ENCODE measurements around the gene GBF1.
"Not testable (repeated sequence)": the region's sequence is repeated elsewhere in the genome, so short reads cannot be mapped to it uniquely, and the experiment has no call there.

Gene GBF1

GRCh38 chr10:102298899-102299298 lies 53.6 kb downstream of the GBF1 start:
- H3K4me3 ChIP-seq (ENCODE audit: control insufficient read depth in 1 of 7, extremely low read depth in 1 of 7, insufficient read depth in 4 of 7, low read depth in 2 of 7, low read length in 6 of 7) = no peak overlapping the region
- H3K36me3 ChIP-seq (ENCODE audit: control insufficient read depth in 4 of 4, insufficient read depth in 4 of 4, low read length in 3 of 4) = peaks cover 0 to 3% (median 0%) of the 10 kb centered on the region in 4 experiments
- CTCF ChIA-PET = interaction anchor here (0.8 to 1.1 kb wide), 3 partner anchors 10 to 48 kb away, joined by 3 to 5 read pairs (median 4); no protein-coding TSS in a partner anchor
- POLR2A ChIA-PET = no interaction called here
- no peak overlapping the region for H3K27ac ChIP-seq (ENCODE audit: insufficient read depth in 1 of 2, low read depth in 1 of 2, low read length in 2 of 2, poor library complexity in 1 of 2, severe bottlenecking in 2 of 2)
- no peaks in the 10 kb centered on the region for H3K9me3 ChIP-seq (ENCODE audit: control extremely low read depth in 1 of 5, control insufficient read depth in 4 of 5, insufficient read depth in 2 of 5, low read depth in 1 of 5, low read length in 4 of 5)
- no peak for DNase-seq
- no peaks in the 10 kb centered on the region for H3K27me3 ChIP-seq (replicated peaks in 2 of 5; ENCODE audit: control insufficient read depth in 4 of 5, insufficient read depth in 5 of 5, low read length in 4 of 5)
- H3K4me1 ChIP-seq (ENCODE audit: control extremely low read depth in 1 of 4, control insufficient read depth in 4 of 4, insufficient read depth in 4 of 4, low read length in 3 of 4) = peaks cover 0 to 5% (median under 1%) of the 10 kb centered on the region in 4 experiments

- no peaks in the 10 kb centered on the region for H3K27me3 ChIP-seq (replicated peaks in 2 of 5; ENCODE audit: control insufficient read depth in 4 of 5, insufficient read depth in 5 of 5, low read length in 4 of 5)
- DNase-seq = no peak
- H3K4me3 ChIP-seq (ENCODE audit: control insufficient read depth in 1 of 7, extremely low read depth in 1 of 7, insufficient read depth in 4 of 7, low read depth in 2 of 7, low read length in 6 of 7) = no peak overlapping the region
- no peak overlapping the region for H3K27ac ChIP-seq (ENCODE audit: insufficient read depth in 1 of 2, low read depth in 1 of 2, low read length in 2 of 2, poor library complexity in 1 of 2, severe bottlenecking in 2 of 2)
- CTCF ChIA-PET = interaction anchor here (1.0 to 1.6 kb wide), 3 partner anchors 31 to 70 kb away, joined by 3 to 6 read pairs (median 3); no protein-coding TSS in a partner anchor
- H3K9me3 ChIP-seq (ENCODE audit: control extremely low read depth in 1 of 5, control insufficient read depth in 4 of 5, insufficient read depth in 2 of 5, low read depth in 1 of 5, low read length in 4 of 5) = no peaks in the 10 kb centered on the region
- peaks cover 0 to 3% (median 0%) of the 10 kb centered on the region in 4 experiments for H3K36me3 ChIP-seq (ENCODE audit: control insufficient read depth in 4 of 4, insufficient read depth in 4 of 4, low read length in 3 of 4)
- POLR2A ChIA-PET = no interaction called here
- H3K4me1 ChIP-seq (ENCODE audit: control extremely low read depth in 1 of 4, control insufficient read depth in 4 of 4, insufficient read depth in 4 of 4, low read length in 3 of 4) = peaks cover 0 to 5% (median under 1%) of the 10 kb centered on the region in 4 experiments
Measured at GRCh38 chr10:102299873-102300272, 54.5 kb downstream of the GBF1 start.

- Histone ChIP-seq H3K36me3 (ENCODE audit: control insufficient read depth in 4 of 4, insufficient read depth in 4 of 4, low read length in 3 of 4) (peaks cover 0 to 3% (median 0%) of the 10 kb centered on the region in 4 experiments), H3K27me3 (replicated peaks in 2 of 5; ENCODE audit: control insufficient read depth in 4 of 5, insufficient read depth in 5 of 5, low read length in 4 of 5) (no peaks in the 10 kb centered on the region), H3K4me1 (ENCODE audit: control extremely low read depth in 1 of 4, control insufficient read depth in 4 of 4, insufficient read depth in 4 of 4, low read length in 3 of 4) (peaks cover 0 to 5% (median under 1%) of the 10 kb centered on the region in 4 experiments), H3K27ac (ENCODE audit: insufficient read depth in 1 of 2, low read depth in 1 of 2, low read length in 2 of 2, poor library complexity in 1 of 2, severe bottlenecking in 2 of 2) (no peak overlapping the region), H3K9me3 (ENCODE audit: control extremely low read depth in 1 of 5, control insufficient read depth in 4 of 5, insufficient read depth in 2 of 5, low read depth in 1 of 5, low read length in 4 of 5) (no peaks in the 10 kb centered on the region), H3K4me3 (ENCODE audit: control insufficient read depth in 1 of 7, extremely low read depth in 1 of 7, insufficient read depth in 4 of 7, low read depth in 2 of 7, low read length in 6 of 7) (no peak overlapping the region)
- ChIA-PET CTCF (interaction anchor here (1.0 to 1.6 kb wide), 3 partner anchors 30 to 70 kb away, joined by 3 to 6 read pairs (median 3); no protein-coding TSS in a partner anchor), POLR2A (no interaction called here)
- no peak for DNase-seq
- 100% methylated on average over 1 of the region's 4 CpGs for WGBS (ENCODE audit: insufficient coverage)
Measured at GRCh38 chr10:102300278-102300843, 55.0 kb downstream of the GBF1 start.

GRCh38 chr10:102300912-102301311 lies 55.6 kb downstream of the GBF1 start:
- H3K27me3 ChIP-seq (replicated peaks in 2 of 5; ENCODE audit: control insufficient read depth in 4 of 5, insufficient read depth in 5 of 5, low read length in 4 of 5); H3K36me3 ChIP-seq (ENCODE audit: control insufficient read depth in 4 of 4, insufficient read depth in 4 of 4, low read length in 3 of 4); H3K9me3 ChIP-seq (ENCODE audit: control extremely low read depth in 1 of 5, control insufficient read depth in 4 of 5, insufficient read depth in 2 of 5, low read depth in 1 of 5, low read length in 4 of 5); DNase-seq; H3K27ac ChIP-seq (ENCODE audit: insufficient read depth in 1 of 2, low read depth in 1 of 2, low read length in 2 of 2, poor library complexity in 1 of 2, severe bottlenecking in 2 of 2); H3K4me1 ChIP-seq (ENCODE audit: control extremely low read depth in 1 of 4, control insufficient read depth in 4 of 4, insufficient read depth in 4 of 4, low read length in 3 of 4); H3K4me3 ChIP-seq (ENCODE audit: control insufficient read depth in 1 of 7, extremely low read depth in 1 of 7, insufficient read depth in 4 of 7, low read depth in 2 of 7, low read length in 6 of 7); POLR2A ChIA-PET: not testable (repeated sequence)
- CTCF ChIA-PET = interaction anchor here (1.0 to 1.6 kb wide), 3 partner anchors 30 to 71 kb away, joined by 3 to 6 read pairs (median 3); no protein-coding TSS in a partner anchor
- WGBS (ENCODE audit: insufficient coverage) = no CpG with 5 or more reads among the region's 3 CpGs

GRCh38 chr10:102301332-102301731 lies 56.0 kb downstream of the GBF1 start:
- CTCF ChIA-PET; H3K27me3 ChIP-seq (replicated peaks in 2 of 5; ENCODE audit: control insufficient read depth in 4 of 5, insufficient read depth in 5 of 5, low read length in 4 of 5); DNase-seq; POLR2A ChIA-PET; H3K4me3 ChIP-seq (ENCODE audit: control insufficient read depth in 1 of 7, extremely low read depth in 1 of 7, insufficient read depth in 4 of 7, low read depth in 2 of 7, low read length in 6 of 7); H3K9me3 ChIP-seq (ENCODE audit: control extremely low read depth in 1 of 5, control insufficient read depth in 4 of 5, insufficient read depth in 2 of 5, low read depth in 1 of 5, low read length in 4 of 5); H3K36me3 ChIP-seq (ENCODE audit: control insufficient read depth in 4 of 4, insufficient read depth in 4 of 4, low read length in 3 of 4); H3K27ac ChIP-seq (ENCODE audit: insufficient read depth in 1 of 2, low read depth in 1 of 2, low read length in 2 of 2, poor library complexity in 1 of 2, severe bottlenecking in 2 of 2): not testable (repeated sequence)
- 100% methylated on average over 6 of the region's 25 CpGs for WGBS (ENCODE audit: insufficient coverage)
- H3K4me1 ChIP-seq (ENCODE audit: control extremely low read depth in 1 of 4, control insufficient read depth in 4 of 4, insufficient read depth in 4 of 4, low read length in 3 of 4) = peaks cover 0 to 10% (median 4%) of the 10 kb centered on the region in 4 experiments

- WGBS (ENCODE audit: insufficient coverage) = no CpG with 5 or more reads among the region's 2 CpGs
- DNase-seq = no peak
- Histone ChIP-seq H3K4me1 (ENCODE audit: control extremely low read depth in 1 of 4, control insufficient read depth in 4 of 4, insufficient read depth in 4 of 4, low read length in 3 of 4) (peaks cover 0 to 15% (median 4%) of the 10 kb centered on the region in 4 experiments), H3K36me3 (ENCODE audit: control insufficient read depth in 4 of 4, insufficient read depth in 4 of 4, low read length in 3 of 4) (peaks cover 0 to 8% (median 0%) of the 10 kb centered on the region in 4 experiments), H3K27me3 (replicated peaks in 2 of 5; ENCODE audit: control insufficient read depth in 4 of 5, insufficient read depth in 5 of 5, low read length in 4 of 5) (no peaks in the 10 kb centered on the region), H3K27ac (ENCODE audit: insufficient read depth in 1 of 2, low read depth in 1 of 2, low read length in 2 of 2, poor library complexity in 1 of 2, severe bottlenecking in 2 of 2) (no peak overlapping the region), H3K9me3 (ENCODE audit: control extremely low read depth in 1 of 5, control insufficient read depth in 4 of 5, insufficient read depth in 2 of 5, low read depth in 1 of 5, low read length in 4 of 5) (no peaks in the 10 kb centered on the region), H3K4me3 (ENCODE audit: control insufficient read depth in 1 of 7, extremely low read depth in 1 of 7, insufficient read depth in 4 of 7, low read depth in 2 of 7, low read length in 6 of 7) (no peak overlapping the region)
- ChIA-PET POLR2A (interaction anchor here (0.6 kb wide), 1 partner anchor 108 kb away, joined by 3 read pairs; no protein-coding TSS in a partner anchor), CTCF (interaction anchor here (1.1 kb wide), 1 partner anchor 15 kb away, joined by 3 read pairs; no protein-coding TSS in a partner anchor)
Measured at GRCh38 chr10:102302611-102303010, 57.3 kb downstream of the GBF1 start.

GRCh38 chr10:102306006-102306405 lies 60.7 kb downstream of the GBF1 start:
- ChIA-PET CTCF (interaction anchor here (0.9 to 1.2 kb wide), 4 partner anchors 19 to 46 kb away, joined by 3 to 4 read pairs (median 4); no protein-coding TSS in a partner anchor), POLR2A (no interaction called here)
- Histone ChIP-seq H3K4me3 (ENCODE audit: control insufficient read depth in 1 of 7, extremely low read depth in 1 of 7, insufficient read depth in 4 of 7, low read depth in 2 of 7, low read length in 6 of 7) (no peak overlapping the region), H3K36me3 (ENCODE audit: control insufficient read depth in 4 of 4, insufficient read depth in 4 of 4, low read length in 3 of 4) (peaks cover 0 to 5% (median 2%) of the 10 kb centered on the region in 4 experiments), H3K27ac (ENCODE audit: insufficient read depth in 1 of 2, low read depth in 1 of 2, low read length in 2 of 2, poor library complexity in 1 of 2, severe bottlenecking in 2 of 2) (no peak overlapping the region), H3K9me3 (ENCODE audit: control extremely low read depth in 1 of 5, control insufficient read depth in 4 of 5, insufficient read depth in 2 of 5, low read depth in 1 of 5, low read length in 4 of 5) (no peaks in the 10 kb centered on the region), H3K27me3 (replicated peaks in 2 of 5; ENCODE audit: control insufficient read depth in 4 of 5, insufficient read depth in 5 of 5, low read length in 4 of 5) (no peaks in the 10 kb centered on the region), H3K4me1 (ENCODE audit: control extremely low read depth in 1 of 4, control insufficient read depth in 4 of 4, insufficient read depth in 4 of 4, low read length in 3 of 4) (peaks cover 3 to 16% (median 5%) of the 10 kb centered on the region in 4 experiments)
- no CpG with 5 or more reads among the region's 1 CpG for WGBS (ENCODE audit: insufficient coverage)
- peak in 2 of 3 donors; percentile 17 to 30 for DNase-seq
